GM23248 (cell line): ENCODE measurements around the gene JMJD1C.

Experiments used
- EZH2 ChIP-seq: fragments of 200-600 bp; sonication (generic); IDR thresholded peaks from 2 replicates; pipeline ENCODE4 v1.6.1; 2018; ENCODE audit warnings: antibody characterized with exemption, mild to moderate bottlenecking; ENCODE audit not compliant: insufficient read depth, poor library complexity, severe bottlenecking
- EZH2phosphoT487 ChIP-seq: fragments of 200-600 bp; sonication (generic); IDR thresholded peaks from 2 replicates; pipeline ENCODE4 v1.6.1; 2018; ENCODE audit warnings: antibody characterized with exemption, moderate library complexity, mild to moderate bottlenecking, low read depth; ENCODE audit not compliant: insufficient read depth

DNA sequence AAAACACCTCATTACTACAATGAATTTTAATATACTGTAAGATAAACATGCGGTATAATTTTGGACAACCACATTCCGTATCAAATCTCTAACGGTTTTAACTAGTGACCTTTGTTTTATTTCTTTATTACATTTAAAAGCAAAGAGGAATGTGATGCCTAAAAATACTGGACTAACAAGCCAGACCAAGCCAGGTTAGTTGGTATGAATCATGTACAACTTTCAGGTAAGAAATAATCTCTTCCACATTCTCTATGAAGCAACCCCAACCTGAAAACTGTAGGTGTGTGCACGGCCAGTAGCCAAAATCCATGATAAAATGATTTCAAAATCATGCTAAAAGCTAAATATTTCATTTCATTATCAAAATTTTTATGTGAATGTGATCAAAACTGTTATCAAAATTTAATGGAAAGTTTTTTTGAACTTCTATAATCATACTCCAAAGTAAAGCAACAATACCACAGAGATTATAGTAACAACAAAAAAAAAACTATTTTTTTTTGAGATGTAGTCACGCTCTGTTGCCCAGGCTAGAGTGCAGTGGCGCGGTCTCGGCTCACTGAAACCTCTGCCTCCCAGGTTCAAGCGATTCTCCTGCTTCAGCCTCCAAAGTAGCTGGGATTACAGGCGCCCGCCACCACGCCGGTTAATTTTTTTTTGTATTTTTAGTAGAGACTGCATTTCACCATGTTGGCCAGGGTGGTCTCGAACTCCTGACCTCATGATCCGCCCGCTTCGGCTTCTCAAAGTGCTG is 205.5 kb downstream of the JMJD1C start:
- no peak for TF ChIP-seq EZH2
- no peak for TF ChIP-seq EZH2phosphoT487
